H1 (cell line): ENCODE measurements around the gene TEAD1.

ENCODE experiments used
- CREB1 ChIP-seq: IDR thresholded peaks from 2 replicates; pipeline ENCODE4 v1.6.1; 2012; ENCODE audit warnings: inconsistent platforms
- GABPA ChIP-seq: IDR thresholded peaks from 2 replicates; pipeline ENCODE4 v1.6.1; 2011; ENCODE audit warnings: mild to moderate bottlenecking, low read length, moderate library complexity, borderline replicate concordance; ENCODE audit not compliant: insufficient read depth
- MAX ChIP-seq: IDR thresholded peaks from 2 replicates; pipeline ENCODE4 v1.6.1; 2012; ENCODE audit warnings: inconsistent platforms
- YY1 ChIP-seq: IDR thresholded peaks from 2 replicates; pipeline ENCODE4 v1.6.1; 2011; ENCODE audit warnings: low read depth, mild to moderate bottlenecking, low read length
- TF ChIP-seq, protein P1 (sequence below), 3 experiments: IDR thresholded peaks; 1 replicate in 2 of 3; 2 replicates in 1 of 3; pipeline versions ENCODE4 v1.5.1 to v1.6.1; 2011; ENCODE audit warnings: low read length in 3 of 3, mild to moderate bottlenecking in 3 of 3, inconsistent platforms in 2 of 3, low read depth in 1 of 3, moderate library complexity in 1 of 3; ENCODE audit not compliant: insufficient read depth in 1 of 3; ENCODE audit errors: control extremely low read depth in 1 of 3

DNA sequence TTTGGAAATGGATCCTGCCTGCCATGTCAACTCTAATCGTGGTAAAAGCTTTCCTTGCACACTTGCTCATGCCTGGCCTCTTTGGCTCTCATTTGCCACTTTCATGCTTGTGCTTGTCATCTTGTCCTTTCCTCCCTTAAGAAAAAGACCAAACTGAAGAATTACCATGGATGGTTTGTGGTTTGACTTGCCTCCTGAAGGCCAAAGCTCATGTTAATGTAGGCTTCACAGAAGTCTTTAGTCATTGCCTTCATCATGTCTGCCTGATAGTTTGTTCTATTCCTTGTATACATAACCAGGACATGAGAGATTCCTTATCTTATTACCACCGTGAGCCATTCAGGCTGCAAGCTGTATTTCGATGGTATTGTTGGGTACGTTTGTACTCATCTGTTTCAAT is 17.3 kb downstream of the TEAD1 start:
- TF ChIP-seq, protein P1, sequence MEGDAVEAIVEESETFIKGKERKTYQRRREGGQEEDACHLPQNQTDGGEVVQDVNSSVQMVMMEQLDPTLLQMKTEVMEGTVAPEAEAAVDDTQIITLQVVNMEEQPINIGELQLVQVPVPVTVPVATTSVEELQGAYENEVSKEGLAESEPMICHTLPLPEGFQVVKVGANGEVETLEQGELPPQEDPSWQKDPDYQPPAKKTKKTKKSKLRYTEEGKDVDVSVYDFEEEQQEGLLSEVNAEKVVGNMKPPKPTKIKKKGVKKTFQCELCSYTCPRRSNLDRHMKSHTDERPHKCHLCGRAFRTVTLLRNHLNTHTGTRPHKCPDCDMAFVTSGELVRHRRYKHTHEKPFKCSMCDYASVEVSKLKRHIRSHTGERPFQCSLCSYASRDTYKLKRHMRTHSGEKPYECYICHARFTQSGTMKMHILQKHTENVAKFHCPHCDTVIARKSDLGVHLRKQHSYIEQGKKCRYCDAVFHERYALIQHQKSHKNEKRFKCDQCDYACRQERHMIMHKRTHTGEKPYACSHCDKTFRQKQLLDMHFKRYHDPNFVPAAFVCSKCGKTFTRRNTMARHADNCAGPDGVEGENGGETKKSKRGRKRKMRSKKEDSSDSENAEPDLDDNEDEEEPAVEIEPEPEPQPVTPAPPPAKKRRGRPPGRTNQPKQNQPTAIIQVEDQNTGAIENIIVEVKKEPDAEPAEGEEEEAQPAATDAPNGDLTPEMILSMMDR (IDR thresholded peaks at IDR 0.05; ENCODE audit: control extremely low read depth in 1 of 3, insufficient read depth in 1 of 3, low read depth in 1 of 3, low read length in 3 of 3), result no peak
- no peak for TF ChIP-seq MAX
- no peak for TF ChIP-seq CREB1
- no peak for TF ChIP-seq GABPA
- TF ChIP-seq YY1, result no peak
